NB4 (cell line): ENCODE results near the gene ORMDL3.

ENCODE experiments used
- POLR2A ChIP-seq: IDR thresholded peaks from 2 replicates; pipeline ENCODE4 v1.6.1; 2011; ENCODE audit warnings: mild to moderate bottlenecking; ENCODE audit not compliant: insufficient read length; ENCODE audit errors: extremely low read depth
- TF ChIP-seq, protein P1 (sequence below): IDR thresholded peaks from one replicate; pipeline ENCODE4 v1.5.1; 2012; ENCODE audit warnings: low read depth, low read length
- TF ChIP-seq, protein P2 (sequence below): IDR thresholded peaks from 2 replicates; pipeline ENCODE4 v1.6.1; 2011; ENCODE audit warnings: low read depth, low read length

DNA sequence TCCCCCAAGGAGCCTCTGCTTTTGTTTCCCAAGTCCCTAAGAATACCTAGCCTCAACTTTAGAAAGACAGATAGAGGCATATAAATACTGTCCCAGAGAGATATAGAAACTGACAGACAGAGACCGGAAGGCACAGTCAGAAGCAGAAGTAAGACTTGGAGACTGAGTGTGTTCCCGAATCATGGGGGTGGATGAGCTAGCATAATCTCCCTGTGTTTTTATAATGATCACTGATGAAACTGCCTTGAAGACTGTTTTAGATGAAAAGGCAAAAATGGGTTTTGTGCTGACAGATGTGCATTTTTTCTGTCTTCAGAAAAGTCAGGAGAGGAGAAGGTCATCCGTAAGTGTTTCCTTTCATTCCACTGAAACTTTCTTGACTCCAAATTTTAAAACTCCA, 44.9 kb upstream of the ORMDL3 start:
- TF ChIP-seq, protein P1, sequence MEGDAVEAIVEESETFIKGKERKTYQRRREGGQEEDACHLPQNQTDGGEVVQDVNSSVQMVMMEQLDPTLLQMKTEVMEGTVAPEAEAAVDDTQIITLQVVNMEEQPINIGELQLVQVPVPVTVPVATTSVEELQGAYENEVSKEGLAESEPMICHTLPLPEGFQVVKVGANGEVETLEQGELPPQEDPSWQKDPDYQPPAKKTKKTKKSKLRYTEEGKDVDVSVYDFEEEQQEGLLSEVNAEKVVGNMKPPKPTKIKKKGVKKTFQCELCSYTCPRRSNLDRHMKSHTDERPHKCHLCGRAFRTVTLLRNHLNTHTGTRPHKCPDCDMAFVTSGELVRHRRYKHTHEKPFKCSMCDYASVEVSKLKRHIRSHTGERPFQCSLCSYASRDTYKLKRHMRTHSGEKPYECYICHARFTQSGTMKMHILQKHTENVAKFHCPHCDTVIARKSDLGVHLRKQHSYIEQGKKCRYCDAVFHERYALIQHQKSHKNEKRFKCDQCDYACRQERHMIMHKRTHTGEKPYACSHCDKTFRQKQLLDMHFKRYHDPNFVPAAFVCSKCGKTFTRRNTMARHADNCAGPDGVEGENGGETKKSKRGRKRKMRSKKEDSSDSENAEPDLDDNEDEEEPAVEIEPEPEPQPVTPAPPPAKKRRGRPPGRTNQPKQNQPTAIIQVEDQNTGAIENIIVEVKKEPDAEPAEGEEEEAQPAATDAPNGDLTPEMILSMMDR: no peak
- no peak for TF ChIP-seq POLR2A
- TF ChIP-seq, protein P2, sequence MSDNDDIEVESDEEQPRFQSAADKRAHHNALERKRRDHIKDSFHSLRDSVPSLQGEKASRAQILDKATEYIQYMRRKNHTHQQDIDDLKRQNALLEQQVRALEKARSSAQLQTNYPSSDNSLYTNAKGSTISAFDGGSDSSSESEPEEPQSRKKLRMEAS: no peak
